Naive thymus-derived CD4-positive, alpha-beta T cell (primary cell): ENCODE measurements around the gene KCTD19. TPM values are rescaled to one million over a fixed set of nuclear protein-coding genes. Genes with fewer than 3 reads are reported as not detected.

Experiments used
- ATAC-seq: fragments of 150-1000 bp; cut with Tn5 transposase; 2 replicates; pipeline ENCODE4 v1.10.0; 2021; ENCODE audit warnings: mild to moderate bottlenecking, moderate library complexity
- CTCF ChIA-PET: fragments of 350-600 bp; sonication (Branson Sonifier 250); formaldehyde crosslinking; loops from one replicate; lab custom pipeline; 2021; ENCODE audit warnings: antibody characterized with exemption; lab: Charles Lee
- POLR2A ChIA-PET: fragments of 350-600 bp; sonication (Branson Sonifier 250); formaldehyde crosslinking; loops from one replicate; lab custom pipeline; 2021; ENCODE audit warnings: antibody characterized with exemption, inconsistent platforms; lab: Charles Lee
- DNase-seq, 9 donors: peaks; one replicate each; pipeline versions ENCODE4 v3.0.0 to v3.0.0-alpha.2; 2020 to 2022; ENCODE audit warnings: mixed read lengths in 1 of 9
- H3K27ac ChIP-seq: one replicate; pipeline ENCODE4 v1.7.0; 2013; ENCODE audit warnings: mild to moderate bottlenecking, low read depth, low read length, moderate library complexity
- H3K27me3 ChIP-seq, 2 donors: one replicate each; pipeline ENCODE4 v1.7.0; 2013; ENCODE audit warnings: low read length in 2 of 2, mild to moderate bottlenecking in 2 of 2, moderate library complexity in 2 of 2; ENCODE audit not compliant: control insufficient read depth in 2 of 2, insufficient read depth in 2 of 2
- H3K36me3 ChIP-seq, 3 experiments: 1 replicate in 2 of 3; 2 replicates in 1 of 3; pipeline ENCODE4 v1.7.0; 2013; ENCODE audit warnings: low read length in 3 of 3, mild to moderate bottlenecking in 3 of 3, moderate library complexity in 1 of 3; ENCODE audit not compliant: insufficient read depth in 3 of 3, control insufficient read depth in 2 of 3
- H3K4me1 ChIP-seq, 2 donors: one replicate each; pipeline ENCODE4 v1.7.0; 2013; ENCODE audit warnings: low read length in 2 of 2, mild to moderate bottlenecking in 2 of 2, moderate library complexity in 1 of 2; ENCODE audit not compliant: control insufficient read depth in 2 of 2, insufficient read depth in 2 of 2
- H3K4me3 ChIP-seq: 2 replicates; pipeline ENCODE4 v1.7.0; 2013; ENCODE audit warnings: mild to moderate bottlenecking, low read length
- H3K9me3 ChIP-seq, 3 experiments: 1 replicate in 2 of 3; 2 replicates in 1 of 3; pipeline ENCODE4 v1.7.0; 2013; ENCODE audit warnings: low read length in 3 of 3; ENCODE audit not compliant: control insufficient read depth in 2 of 3
- H3K27ac Mint-ChIP-seq, 9 donors: one replicate each; pipeline ENCODE4 v1.8.0; 2020 to 2022; ENCODE audit warnings: mixed read lengths in 9 of 9, mild to moderate bottlenecking in 8 of 9, moderate library complexity in 5 of 9, inconsistent platforms in 2 of 9
- H3K27me3 Mint-ChIP-seq, 5 donors: one replicate each; pipeline ENCODE4 v1.8.0; 2021 to 2022; ENCODE audit warnings: mixed read lengths in 5 of 5, mild to moderate bottlenecking in 1 of 5
- H3K36me3 Mint-ChIP-seq, 5 donors: one replicate each; pipeline ENCODE4 v1.8.0; 2020 to 2022; ENCODE audit warnings: mixed read lengths in 5 of 5, mild to moderate bottlenecking in 3 of 5, inconsistent platforms in 1 of 5
- H3K4me1 Mint-ChIP-seq, 7 donors: one replicate each; pipeline ENCODE4 v1.8.0; 2020 to 2022; ENCODE audit warnings: mixed read lengths in 7 of 7, mild to moderate bottlenecking in 3 of 7, inconsistent platforms in 1 of 7
- H3K4me3 Mint-ChIP-seq, 10 donors: one replicate each; pipeline ENCODE4 v1.8.0; 2020 to 2022; ENCODE audit warnings: mild to moderate bottlenecking in 10 of 10, mixed read lengths in 10 of 10, moderate library complexity in 6 of 10, inconsistent platforms in 2 of 10
- H3K9me3 Mint-ChIP-seq, 11 donors: one replicate each; pipeline ENCODE4 v1.8.0; 2020 to 2022; ENCODE audit warnings: mixed read lengths in 11 of 11, mild to moderate bottlenecking in 4 of 11, inconsistent platforms in 1 of 11, moderate library complexity in 1 of 11
- intact Hi-C, 2 donors: fragments of 100-400 bp; cut with micrococcal nuclease; formaldehyde crosslinking; loops; one replicate each; pipeline ENCODE4 v1.15.1; 2023
- polyA plus RNA-seq, 2 donors: library from polyadenylated mRNA; unstranded; fragments of 300-500 nt; fragmentation: Illumina TruSeq; gene quantifications; one replicate each; pipeline ENCODE4 v1.2.3, GENCODE V29; 2021
- total RNA-seq, 6 experiments: library from RNA in 5 of 6; stranded (reverse) in 5 of 6; gene quantifications; 1 replicate in 5 of 6; 2 replicates in 1 of 6; pipeline ENCODE4 v1.2.3 and lab custom pipeline; 2021 to 2026

The KCTD19 gene
- total and polyA plus RNA-seq, 7 experiments from 2014 or later, result 0.05 to 0.39 TPM; not detected in 5

GRCh38 chr16:67283039-67283825 is 43.3 kb downstream of the KCTD19 start:
- ChIA-PET POLR2A (interaction anchor here (0.5 kb wide), 1 partner anchor 198 kb away, joined by 4 read pairs; the partner anchor contains the start of gene ATP6V0D1), CTCF (no interaction called here)
- H3K4me1 ChIP-seq, result peaks cover 8 to 19% of the 10 kb centered on the region in 2 donors
- ATAC-seq (no peak), DNase-seq (no peak)
- Mint-ChIP-seq H3K4me3 (no peak overlapping the region), H3K27me3 (no peaks in the 10 kb centered on the region), H3K36me3 (peaks cover 0 to 10% (median 4%) of the 10 kb centered on the region in 5 donors), H3K4me1 (peaks cover 0 to 10% (median 6%) of the 10 kb centered on the region in 7 donors), H3K9me3 (no peaks in the 10 kb centered on the region), H3K27ac (peak overlapping the region in 1 of 9 donors; percentile 9)
- no peak overlapping the region for H3K27ac ChIP-seq
- H3K9me3 ChIP-seq, result no peaks in the 10 kb centered on the region
- no peak overlapping the region for H3K4me3 ChIP-seq
- intact Hi-C loops, result no loop called here
- H3K36me3 ChIP-seq, result peaks cover 0 to 28% (median 0%) of the 10 kb centered on the region in 3 experiments
- no peaks in the 10 kb centered on the region for H3K27me3 ChIP-seq

GRCh38 chr16:67282447-67282805 is 44.1 kb downstream of the KCTD19 start:
- Mint-ChIP-seq H3K27me3 (no peaks in the 10 kb centered on the region), H3K36me3 (peaks cover 0 to 9% (median 3%) of the 10 kb centered on the region in 5 donors), H3K4me1 (peaks cover 0 to 16% (median 11%) of the 10 kb centered on the region in 7 donors), H3K9me3 (no peaks in the 10 kb centered on the region), H3K4me3 (no peak overlapping the region), H3K27ac (peak overlapping the region in 1 of 9 donors; percentile 9)
- intact Hi-C loops, result no loop called here
- no peak overlapping the region for H3K4me3 ChIP-seq
- H3K4me1 ChIP-seq, result peaks cover 9 to 27% of the 10 kb centered on the region in 2 donors
- no peaks in the 10 kb centered on the region for H3K9me3 ChIP-seq
- H3K27ac ChIP-seq, result no peak overlapping the region
- ATAC-seq (no peak), DNase-seq (no peak)
- peaks cover 0 to 28% (median 0%) of the 10 kb centered on the region in 3 experiments for H3K36me3 ChIP-seq
- no peaks in the 10 kb centered on the region for H3K27me3 ChIP-seq
- ChIA-PET POLR2A (interaction anchor here (0.5 kb wide), 1 partner anchor 199 kb away, joined by 4 read pairs; the partner anchor contains the start of gene ATP6V0D1), CTCF (no interaction called here)

- peaks cover 0 to 20% (median 12%) of the 10 kb centered on the region in 7 donors for H3K4me1 Mint-ChIP-seq
- Histone ChIP-seq H3K4me3 (no peak overlapping the region), H3K4me1 (peaks cover 9 to 27% of the 10 kb centered on the region in 2 donors), H3K36me3 (peaks cover 0 to 24% (median 0%) of the 10 kb centered on the region in 3 experiments), H3K27me3 (no peaks in the 10 kb centered on the region), H3K27ac (no peak overlapping the region), H3K9me3 (no peaks in the 10 kb centered on the region)
- intact Hi-C loops, result no loop called here
- DNase-seq (no peak), ATAC-seq (no peak)
- ChIA-PET CTCF (no interaction called here), POLR2A (interaction anchor here (0.9 kb wide), 1 partner anchor 45 kb away, joined by 4 read pairs; no protein-coding TSS in a partner anchor)
- H3K36me3 Mint-ChIP-seq, result peaks cover 0 to 6% (median 0%) of the 10 kb centered on the region in 5 donors
- peak overlapping the region in 1 of 10 donors; percentile 52 for H3K4me3 Mint-ChIP-seq
- H3K27me3 Mint-ChIP-seq, result no peaks in the 10 kb centered on the region
- H3K9me3 Mint-ChIP-seq, result no peaks in the 10 kb centered on the region
- H3K27ac Mint-ChIP-seq, result no peak overlapping the region
These were observed 44.8 kb downstream of the KCTD19 start for GRCh38 chr16:67281536-67282446.

GRCh38 chr16:67280090-67281015 is 46.2 kb downstream of the KCTD19 start:
- H3K4me3 ChIP-seq, result peak overlapping the region; percentile 70
- peaks cover 0 to 21% (median 0%) of the 10 kb centered on the region in 3 experiments for H3K36me3 ChIP-seq
- peak overlapping the region in 3 of 9 donors; percentile 29 to 72 (median 42) for H3K27ac Mint-ChIP-seq
- CTCF ChIA-PET, result interaction anchor here (0.5 kb wide), 1 partner anchor 167 kb away, joined by 3 read pairs; no protein-coding TSS in a partner anchor
- POLR2A ChIA-PET, result interaction anchor here (0.8 kb wide), 1 partner anchor 36 kb away, joined by 4 read pairs; no protein-coding TSS in a partner anchor
- peaks cover 0 to 10% (median 7%) of the 10 kb centered on the region in 5 donors for H3K36me3 Mint-ChIP-seq
- peak overlapping the region; percentile 72 for H3K27ac ChIP-seq
- H3K4me1 ChIP-seq, result peaks cover 9 to 27% of the 10 kb centered on the region in 2 donors
- no peaks in the 10 kb centered on the region for H3K9me3 Mint-ChIP-seq
- DNase-seq (no peak), ATAC-seq (no peak)
- peak overlapping the region in 9 of 10 donors; percentile 45 to 90 (median 72) for H3K4me3 Mint-ChIP-seq
- intact Hi-C loops, result no loop called here
- no peaks in the 10 kb centered on the region for H3K27me3 Mint-ChIP-seq
- no peaks in the 10 kb centered on the region for H3K27me3 ChIP-seq
- H3K9me3 ChIP-seq, result no peaks in the 10 kb centered on the region
- peaks cover 6 to 26% (median 21%) of the 10 kb centered on the region in 7 donors for H3K4me1 Mint-ChIP-seq

- peaks cover 6 to 26% (median 21%) of the 10 kb centered on the region in 7 donors for H3K4me1 Mint-ChIP-seq
- Histone ChIP-seq H3K4me1 (peaks cover 9 to 27% of the 10 kb centered on the region in 2 donors), H3K4me3 (peak within 1 kb of the TSS; percentile 70), H3K27me3 (no peaks in the 10 kb centered on the region), H3K27ac (peak within 1 kb of the TSS; percentile 72), H3K9me3 (no peaks in the 10 kb centered on the region), H3K36me3 (peaks cover 0 to 16% (median 0%) of the 10 kb centered on the region in 3 experiments)
- intact Hi-C loops, result loop anchor here (1.0 to 10.0 kb wide), 10 partner anchors 33 to 332 kb away; partner anchors contain the start of genes TMEM208 (in 2 of the 2), ATP6V0D1 (in 1 of the 2), FHOD1 (in 1 of the 2) and ZDHHC1 (in 1 of the 2)
- DNase-seq, result peak in 8 of 9 donors; percentile 61 to 79 (median 73)
- CTCF ChIA-PET, result no interaction called here
- peak within 1 kb of the TSS; percentile 74 to 90 (median 83) for H3K4me3 Mint-ChIP-seq
- no peaks in the 10 kb centered on the region for H3K27me3 Mint-ChIP-seq
- no peaks in the 10 kb centered on the region for H3K9me3 Mint-ChIP-seq
- POLR2A ChIA-PET, result no interaction called here
- H3K27ac Mint-ChIP-seq, result peak within 1 kb of the TSS; percentile 62 to 93 (median 78)
- ATAC-seq, result peak; percentile 98
- peaks cover 0 to 10% (median 7%) of the 10 kb centered on the region in 5 donors for H3K36me3 Mint-ChIP-seq
These were observed 47.0 kb downstream of the KCTD19 start, which contains the start of gene PLEKHG4 for GRCh38 chr16:67279296-67280089. Gene PLEKHG4, plus strand, starts transcription at chr16:67279532. Its CDS starts 513 bp downstream, at chr16:67280045.
